Nephron progenitor cell (in vitro differentiated cells): ENCODE results near the gene GPC5.

Experiments used
- DNase-seq: peaks from one replicate; pipeline ENCODE4 v3.0.0; 2021
- H3K27ac Mint-ChIP-seq: 2 replicates; pipeline ENCODE4 v1.8.0; 2021; ENCODE audit warnings: mild to moderate bottlenecking, moderate library complexity, mixed read lengths
- H3K27me3 Mint-ChIP-seq: 2 replicates; pipeline ENCODE4 v1.8.0; 2021; ENCODE audit warnings: mild to moderate bottlenecking, low read depth, mixed read lengths; ENCODE audit not compliant: poor library complexity
- H3K36me3 Mint-ChIP-seq: 2 replicates; pipeline ENCODE4 v1.8.0; 2021; ENCODE audit warnings: low read depth, mixed read lengths
- H3K4me1 Mint-ChIP-seq: 2 replicates; pipeline ENCODE4 v1.8.0; 2021; ENCODE audit warnings: mixed read lengths
- H3K4me3 Mint-ChIP-seq: 2 replicates; pipeline ENCODE4 v1.8.0; 2021; ENCODE audit warnings: mild to moderate bottlenecking, moderate library complexity, mixed read lengths
- H3K9me3 Mint-ChIP-seq: 2 replicates; pipeline ENCODE4 v1.8.0; 2021; ENCODE audit warnings: mild to moderate bottlenecking, moderate library complexity, mixed read lengths
- CTCF ChIP-seq: fragments of 200-600 bp; sonication (generic); IDR thresholded peaks from 2 replicates; pipeline ENCODE4 v1.5.0; 2021; ENCODE audit warnings: antibody characterized with exemption

The GPC5 gene

GRCh38 chr13:91804724-91805123, 406.3 kb downstream of the GPC5 start:
- H3K27ac Mint-ChIP-seq, result peak overlapping the region; percentile 18
- no peaks in the 10 kb centered on the region for H3K27me3 Mint-ChIP-seq
- DNase-seq, result no peak
- H3K9me3 Mint-ChIP-seq, result no peaks in the 10 kb centered on the region
- no peaks in the 10 kb centered on the region for H3K4me1 Mint-ChIP-seq
- no peak overlapping the region for H3K4me3 Mint-ChIP-seq
- no peaks in the 10 kb centered on the region for H3K36me3 Mint-ChIP-seq
- TF ChIP-seq CTCF, result no peak

GRCh38 chr13:91805605-91806004, 407.2 kb downstream of the GPC5 start:
- Mint-ChIP-seq H3K4me1 (no peaks in the 10 kb centered on the region), H3K4me3 (no peak overlapping the region), H3K36me3 (no peaks in the 10 kb centered on the region), H3K9me3 (no peaks in the 10 kb centered on the region), H3K27me3 (no peaks in the 10 kb centered on the region), H3K27ac (no peak overlapping the region)
- DNase-seq, result no peak
- no peak for TF ChIP-seq CTCF

- Mint-ChIP-seq H3K36me3 (no peaks in the 10 kb centered on the region), H3K4me3 (no peak overlapping the region), H3K27me3 (peaks cover 3% of the 10 kb centered on the region), H3K27ac (no peak overlapping the region), H3K4me1 (no peaks in the 10 kb centered on the region), H3K9me3 (no peaks in the 10 kb centered on the region)
- no peak for TF ChIP-seq CTCF
- DNase-seq, result no peak
Measured at GRCh38 chr13:91809161-91809560, 410.7 kb downstream of the GPC5 start.

- Mint-ChIP-seq H3K4me3 (no peak overlapping the region), H3K9me3 (no peaks in the 10 kb centered on the region), H3K27ac (peak overlapping the region; percentile 23), H3K36me3 (no peaks in the 10 kb centered on the region), H3K4me1 (no peaks in the 10 kb centered on the region), H3K27me3 (peaks cover 3% of the 10 kb centered on the region)
- no peak for DNase-seq
- no peak for TF ChIP-seq CTCF
Measured at GRCh38 chr13:91813253-91813652, 414.8 kb downstream of the GPC5 start.

- H3K4me3 Mint-ChIP-seq, result no peak overlapping the region
- peaks cover 3% of the 10 kb centered on the region for H3K27me3 Mint-ChIP-seq
- DNase-seq, result no peak
- H3K36me3 Mint-ChIP-seq, result no peaks in the 10 kb centered on the region
- TF ChIP-seq CTCF, result no peak
- H3K27ac Mint-ChIP-seq, result no peak overlapping the region
- no peaks in the 10 kb centered on the region for H3K9me3 Mint-ChIP-seq
- H3K4me1 Mint-ChIP-seq, result no peaks in the 10 kb centered on the region
Measured at GRCh38 chr13:91816263-91816807, 417.9 kb downstream of the GPC5 start.

- TF ChIP-seq CTCF, result no peak
- Mint-ChIP-seq H3K4me1 (no peaks in the 10 kb centered on the region), H3K27ac (no peak overlapping the region), H3K27me3 (peaks cover 3% of the 10 kb centered on the region), H3K9me3 (no peaks in the 10 kb centered on the region), H3K36me3 (no peaks in the 10 kb centered on the region), H3K4me3 (no peak overlapping the region)
- no peak for DNase-seq
Measured at GRCh38 chr13:91817250-91817649, 418.8 kb downstream of the GPC5 start.
